ENCODE data around the gene SCRT2.

GRCh38 chr20:661474-662270, 13.9 kb downstream of the SCRT2 start:
- TF ChIP-seq CTCF (IDR thresholded peaks at IDR 0.05; ENCODE audit: low read depth, low read length, poor library complexity, severe bottlenecking) (no peak), EZH2phosphoT487 (IDR thresholded peaks at IDR 0.05; ENCODE audit: borderline replicate concordance, low read length) (no peak)
